Measurements from ENCODE around the gene PRR15L. TPM values are rescaled to one million over a fixed set of nuclear protein-coding genes. Genes with fewer than 3 reads are reported as not detected.

Gene PRR15L
- total and polyA plus RNA-seq, 2 experiments from 2014 or later: 0.57 TPM; not detected in 1

DNA sequence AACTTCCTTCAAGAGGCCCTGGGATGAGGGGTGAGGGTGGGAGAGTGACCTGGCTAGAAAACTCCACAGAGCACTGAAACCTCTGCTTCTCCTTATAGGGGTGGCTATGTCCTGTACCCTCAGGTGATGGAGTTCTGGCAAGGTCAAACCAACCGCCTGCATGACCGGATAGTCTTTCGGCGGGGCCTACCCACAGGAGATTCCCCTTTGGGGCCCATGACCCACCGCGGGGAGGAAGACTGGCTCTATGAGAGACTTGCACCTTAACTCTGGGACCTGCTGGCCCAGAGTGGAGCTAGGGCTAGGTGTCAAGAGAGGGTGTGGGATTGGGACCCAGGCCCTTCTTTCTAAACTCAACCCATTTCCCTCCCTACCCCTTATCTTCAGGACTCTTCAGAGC is 11.2 kb downstream of the PRR15L start:
- Mint-ChIP-seq H3K4me3 (no peak overlapping the region), H3K27me3 (ENCODE audit: insufficient read depth, low read depth, poor library complexity) (peaks cover 18% of the 10 kb centered on the region)
- TF ChIP-seq CREB1 (CRISPR knock-in tag; IDR thresholded peaks at IDR 0.05; ENCODE audit: low read depth): no peak
- no peak for TF ChIP-seq ZNF114 (CRISPR knock-in tag; IDR thresholded peaks at IDR 0.05)
- TF ChIP-seq NANOG (IDR thresholded peaks at IDR 0.05; ENCODE audit: borderline replicate concordance): no peak
- no peak for TF ChIP-seq EZH2 (IDR thresholded peaks at IDR 0.05; ENCODE audit: low read depth, unreplicated experiment)
- no peak for TF ChIP-seq REST (IDR thresholded peaks at IDR 0.05; ENCODE audit: unreplicated experiment)
- TF ChIP-seq, protein P1, sequence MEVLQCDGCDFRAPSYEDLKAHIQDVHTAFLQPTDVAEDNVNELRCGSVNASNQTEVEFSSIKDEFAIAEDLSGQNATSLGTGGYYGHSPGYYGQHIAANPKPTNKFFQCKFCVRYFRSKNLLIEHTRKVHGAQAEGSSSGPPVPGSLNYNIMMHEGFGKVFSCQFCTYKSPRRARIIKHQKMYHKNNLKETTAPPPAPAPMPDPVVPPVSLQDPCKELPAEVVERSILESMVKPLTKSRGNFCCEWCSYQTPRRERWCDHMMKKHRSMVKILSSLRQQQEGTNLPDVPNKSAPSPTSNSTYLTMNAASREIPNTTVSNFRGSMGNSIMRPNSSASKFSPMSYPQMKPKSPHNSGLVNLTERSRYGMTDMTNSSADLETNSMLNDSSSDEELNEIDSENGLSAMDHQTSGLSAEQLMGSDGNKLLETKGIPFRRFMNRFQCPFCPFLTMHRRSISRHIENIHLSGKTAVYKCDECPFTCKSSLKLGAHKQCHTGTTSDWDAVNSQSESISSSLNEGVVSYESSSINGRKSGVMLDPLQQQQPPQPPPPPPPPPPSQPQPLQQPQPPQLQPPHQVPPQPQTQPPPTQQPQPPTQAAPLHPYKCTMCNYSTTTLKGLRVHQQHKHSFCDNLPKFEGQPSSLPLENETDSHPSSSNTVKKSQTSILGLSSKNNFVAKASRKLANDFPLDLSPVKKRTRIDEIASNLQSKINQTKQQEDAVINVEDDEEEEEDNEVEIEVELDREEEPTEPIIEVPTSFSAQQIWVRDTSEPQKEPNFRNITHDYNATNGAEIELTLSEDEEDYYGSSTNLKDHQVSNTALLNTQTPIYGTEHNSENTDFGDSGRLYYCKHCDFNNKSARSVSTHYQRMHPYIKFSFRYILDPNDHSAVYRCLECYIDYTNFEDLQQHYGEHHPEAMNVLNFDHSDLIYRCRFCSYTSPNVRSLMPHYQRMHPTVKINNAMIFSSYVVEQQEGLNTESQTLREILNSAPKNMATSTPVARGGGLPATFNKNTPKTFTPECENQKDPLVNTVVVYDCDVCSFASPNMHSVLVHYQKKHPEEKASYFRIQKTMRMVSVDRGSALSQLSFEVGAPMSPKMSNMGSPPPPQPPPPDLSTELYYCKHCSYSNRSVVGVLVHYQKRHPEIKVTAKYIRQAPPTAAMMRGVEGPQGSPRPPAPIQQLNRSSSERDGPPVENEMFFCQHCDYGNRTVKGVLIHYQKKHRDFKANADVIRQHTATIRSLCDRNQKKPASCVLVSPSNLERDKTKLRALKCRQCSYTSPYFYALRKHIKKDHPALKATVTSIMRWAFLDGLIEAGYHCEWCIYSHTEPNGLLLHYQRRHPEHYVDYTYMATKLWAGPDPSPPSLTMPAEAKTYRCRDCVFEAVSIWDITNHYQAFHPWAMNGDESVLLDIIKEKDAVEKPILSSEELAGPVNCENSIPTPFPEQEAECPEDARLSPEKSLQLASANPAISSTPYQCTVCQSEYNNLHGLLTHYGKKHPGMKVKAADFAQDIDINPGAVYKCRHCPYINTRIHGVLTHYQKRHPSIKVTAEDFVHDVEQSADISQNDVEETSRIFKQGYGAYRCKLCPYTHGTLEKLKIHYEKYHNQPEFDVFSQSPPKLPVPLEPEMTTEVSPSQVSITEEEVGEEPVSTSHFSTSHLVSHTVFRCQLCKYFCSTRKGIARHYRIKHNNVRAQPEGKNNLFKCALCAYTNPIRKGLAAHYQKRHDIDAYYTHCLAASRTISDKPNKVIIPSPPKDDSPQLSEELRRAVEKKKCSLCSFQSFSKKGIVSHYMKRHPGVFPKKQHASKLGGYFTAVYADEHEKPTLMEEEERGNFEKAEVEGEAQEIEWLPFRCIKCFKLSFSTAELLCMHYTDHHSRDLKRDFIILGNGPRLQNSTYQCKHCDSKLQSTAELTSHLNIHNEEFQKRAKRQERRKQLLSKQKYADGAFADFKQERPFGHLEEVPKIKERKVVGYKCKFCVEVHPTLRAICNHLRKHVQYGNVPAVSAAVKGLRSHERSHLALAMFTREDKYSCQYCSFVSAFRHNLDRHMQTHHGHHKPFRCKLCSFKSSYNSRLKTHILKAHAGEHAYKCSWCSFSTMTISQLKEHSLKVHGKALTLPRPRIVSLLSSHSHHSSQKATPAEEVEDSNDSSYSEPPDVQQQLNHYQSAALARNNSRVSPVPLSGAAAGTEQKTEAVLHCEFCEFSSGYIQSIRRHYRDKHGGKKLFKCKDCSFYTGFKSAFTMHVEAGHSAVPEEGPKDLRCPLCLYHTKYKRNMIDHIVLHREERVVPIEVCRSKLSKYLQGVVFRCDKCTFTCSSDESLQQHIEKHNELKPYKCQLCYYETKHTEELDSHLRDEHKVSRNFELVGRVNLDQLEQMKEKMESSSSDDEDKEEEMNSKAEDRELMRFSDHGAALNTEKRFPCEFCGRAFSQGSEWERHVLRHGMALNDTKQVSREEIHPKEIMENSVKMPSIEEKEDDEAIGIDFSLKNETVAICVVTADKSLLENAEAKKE (CRISPR knock-in tag; IDR thresholded peaks at IDR 0.05): no peak
- no peak for TF ChIP-seq EZH2phosphoT487 (IDR thresholded peaks at IDR 0.05; ENCODE audit: unreplicated experiment)

More for the DNA sequence above, 11.2 kb downstream of the PRR15L start:
- ATAC-seq (no peak), DNase-seq (ENCODE audit: low spot score) (no peak)
- peaks cover 5% of the 10 kb centered on the region; the same call in 1 of the 3 replicates for H3K36me3 Mint-ChIP-seq (ENCODE audit: low read depth)
- peaks cover 21% of the 10 kb centered on the region for H3K4me1 Mint-ChIP-seq
- Histone ChIP-seq H3K27ac (ENCODE audit: low read depth) (no peak overlapping the region), H3K79me2 (replicated peaks; ENCODE audit: insufficient read depth) (no peaks in the 10 kb centered on the region), H3K4me2 (no peak overlapping the region), H3K36me3 (ENCODE audit: insufficient read depth) (no peaks in the 10 kb centered on the region), H3K4me3 (no peak overlapping the region), H4K20me1 (replicated peaks; ENCODE audit: insufficient read depth) (no peaks in the 10 kb centered on the region), H3K27me3 (ENCODE audit: insufficient read depth) (0 out of 2 replicates have a peak, but pooled peaks cover 4% of the 10 kb centered on the region), H3K9me2 (ENCODE audit: insufficient read depth) (no peaks in the 10 kb centered on the region), H3F3A (replicated peaks; ENCODE audit: low read depth) (peaks cover 2% of the 10 kb centered on the region; the same call in 1 of the 2 replicates), H2AFZ (no peak overlapping the region), H3K4me1 (ENCODE audit: insufficient read depth) (peaks cover 14% of the 10 kb centered on the region; the same call in 1 of the 2 replicates)
- H3K27ac Mint-ChIP-seq: no peak overlapping the region
- no peaks in the 10 kb centered on the region for H3K9me3 Mint-ChIP-seq
